Amniotic stem cell (primary cell): ENCODE results near the gene AMBP.
"Not testable (repeated sequence)": the region's sequence is repeated elsewhere in the genome, so short reads cannot be mapped to it uniquely, and the experiment has no call there.

Experiments used
- DNase-seq: peaks from one replicate; lab custom pipeline; 2025; lab: John Stamatoyannopoulos, UW

The AMBP gene

GRCh38 chr9:114091711-114092110, 13.6 kb upstream of the AMBP start:
- DNase-seq, result no peak

- DNase-seq, result no peak
Observed at GRCh38 chr9:114090798-114091197, 12.7 kb upstream of the AMBP start.

GRCh38 chr9:114089206-114089840, 11.2 kb upstream of the AMBP start:
- no peak for DNase-seq

DNA sequence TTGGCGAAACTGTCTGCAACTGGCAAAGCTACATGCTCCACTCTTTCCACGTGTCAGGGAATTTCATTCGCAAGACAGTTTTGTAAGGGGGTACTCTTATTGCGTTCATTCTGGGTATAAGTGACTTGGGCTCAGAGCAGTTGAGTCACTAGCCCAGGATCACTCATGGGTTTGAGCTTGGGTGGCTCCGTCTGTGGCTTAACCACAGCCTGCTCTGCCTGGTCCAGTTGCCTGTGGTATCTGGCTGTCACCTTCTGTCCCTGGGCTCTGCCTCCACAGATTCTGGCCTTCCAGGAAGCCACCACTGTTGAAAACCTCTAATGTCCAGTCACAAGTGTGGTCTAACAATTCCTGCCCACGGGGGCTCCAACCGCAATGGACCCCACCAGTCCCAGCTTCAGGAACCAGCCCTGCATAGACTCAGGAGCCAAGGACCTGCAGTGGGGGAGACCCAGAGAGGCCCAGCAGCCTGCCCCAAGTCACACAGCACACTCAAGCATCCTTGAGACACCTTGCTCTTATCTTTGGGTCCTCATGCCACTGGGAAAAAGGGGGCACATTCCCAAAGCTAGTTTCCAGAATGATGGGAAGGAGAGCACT, 10.6 kb upstream of the AMBP start:
- no peak for DNase-seq

DNA sequence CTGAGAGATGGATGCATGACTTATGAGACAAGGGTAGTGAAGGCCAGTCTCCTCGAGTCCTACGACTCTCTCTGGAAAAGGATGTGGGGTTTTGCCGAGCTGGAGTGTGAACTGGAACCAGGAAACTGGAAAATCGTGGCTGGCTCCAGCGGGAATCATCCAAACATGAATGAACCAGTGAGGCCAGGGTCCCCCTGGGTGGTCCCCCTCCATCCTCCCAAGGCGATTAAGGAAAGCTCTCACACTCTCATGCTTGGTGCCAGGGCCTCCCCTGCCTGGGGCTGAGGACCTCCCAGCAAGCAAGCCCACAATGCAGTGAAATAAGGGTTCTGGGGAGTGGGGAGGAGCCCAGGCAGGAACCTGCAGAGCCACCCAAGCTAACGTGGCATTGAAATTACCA, 9.6 kb upstream of the AMBP start:
- no peak for DNase-seq

DNA sequence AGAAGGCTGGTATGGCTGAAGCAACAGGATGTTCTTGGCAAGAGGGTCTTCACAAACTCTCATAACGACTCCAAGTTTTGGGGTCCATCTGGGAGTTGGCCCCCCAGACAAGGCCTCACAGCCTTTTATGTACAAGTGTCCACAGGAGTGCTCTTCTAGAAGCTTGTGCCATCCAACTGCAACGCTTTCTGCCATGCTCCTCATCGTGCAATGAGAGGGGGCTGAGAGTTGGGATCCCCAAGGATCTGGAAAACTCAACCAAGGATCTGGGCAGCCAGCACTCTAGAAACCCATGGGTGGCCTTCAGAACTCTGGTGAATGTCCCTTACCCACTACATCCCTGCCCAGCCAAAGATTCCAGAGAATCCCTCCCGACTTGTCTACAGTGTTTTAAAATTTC, 8.5 kb upstream of the AMBP start:
- DNase-seq, result no peak

GRCh38 chr9:114086009-114086408, 7.9 kb upstream of the AMBP start:
- DNase-seq, result no peak

DNA sequence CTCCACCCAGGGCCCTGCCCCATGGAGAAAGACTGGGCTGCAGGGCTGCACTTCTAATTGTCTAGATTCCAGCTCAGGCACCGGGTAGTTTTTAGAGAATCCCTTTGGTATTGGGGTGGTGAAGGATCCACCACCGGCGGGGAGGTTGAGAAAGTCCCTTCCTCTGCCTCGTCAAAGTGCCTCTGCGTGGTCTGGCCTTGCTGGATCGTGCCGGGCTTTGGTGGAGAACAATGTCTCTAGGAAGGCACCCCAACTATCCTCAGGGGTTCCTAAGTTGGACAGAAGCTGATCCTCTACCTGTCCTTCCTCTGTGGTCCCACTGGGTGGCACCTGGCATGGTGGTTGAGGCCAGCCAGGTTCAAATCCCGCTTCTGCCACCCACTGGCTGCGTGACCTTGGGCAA, 7.3 kb upstream of the AMBP start:
- DNase-seq, result no peak

- no peak for DNase-seq
Observed at GRCh38 chr9:114084282-114085073, 6.4 kb upstream of the AMBP start.

DNA sequence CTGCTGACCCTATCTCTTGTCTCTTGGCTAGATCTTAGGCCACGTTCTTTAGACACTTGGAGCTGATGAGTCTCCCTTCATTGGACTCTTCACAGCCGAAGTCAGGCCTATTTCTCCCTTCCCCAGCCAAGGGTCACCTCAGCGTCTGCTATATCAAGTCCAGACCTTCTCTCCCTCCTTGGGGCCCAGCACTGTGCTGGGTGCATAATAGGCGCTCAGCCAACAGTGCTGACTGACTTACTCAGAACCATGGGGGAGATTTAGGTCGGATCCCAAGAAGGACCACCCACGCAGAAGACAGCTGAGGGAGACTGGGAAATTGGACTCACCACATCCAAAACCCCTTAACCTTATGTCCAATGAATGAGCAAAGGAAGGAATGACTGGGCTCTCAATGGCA, 5.6 kb upstream of the AMBP start:
- no peak for DNase-seq

DNA sequence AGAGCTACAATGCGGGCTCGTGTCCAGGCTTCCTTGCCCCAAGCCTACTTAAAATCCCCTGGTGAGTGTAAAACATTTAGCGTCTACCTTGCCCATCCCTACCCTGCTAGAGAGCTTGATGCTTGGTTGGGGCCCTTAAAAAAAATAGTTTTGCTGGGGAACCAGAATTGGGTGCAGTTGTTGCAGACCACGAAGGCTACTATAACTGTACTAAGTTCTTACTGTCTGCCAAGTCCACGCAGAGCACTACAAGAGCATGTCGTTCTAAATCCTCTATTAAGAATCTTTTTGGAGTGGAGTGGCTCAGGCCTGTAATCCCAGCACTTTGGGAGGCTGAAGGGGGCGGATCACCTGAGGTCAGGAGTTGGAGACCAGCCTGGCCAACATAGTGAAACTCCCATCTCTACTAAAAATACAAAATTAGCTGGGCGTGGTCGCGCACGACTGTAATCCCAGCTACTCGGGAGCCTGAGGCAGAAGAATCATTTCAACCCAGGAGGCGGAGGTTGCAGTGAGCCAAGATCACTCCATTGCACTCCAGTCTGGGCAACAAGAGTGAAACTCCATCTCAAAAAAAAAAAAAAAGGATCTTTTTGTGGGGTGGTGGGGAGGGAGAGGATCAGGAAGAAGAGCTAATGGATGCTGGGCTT, 4.8 kb upstream of the AMBP start:
- DNase-seq, result not testable (repeated sequence)

GRCh38 chr9:114082017-114082762, 4.1 kb upstream of the AMBP start:
- DNase-seq, result peak; percentile 84

- no peak for DNase-seq
Observed at GRCh38 chr9:114081441-114082016, 3.4 kb upstream of the AMBP start.

DNA sequence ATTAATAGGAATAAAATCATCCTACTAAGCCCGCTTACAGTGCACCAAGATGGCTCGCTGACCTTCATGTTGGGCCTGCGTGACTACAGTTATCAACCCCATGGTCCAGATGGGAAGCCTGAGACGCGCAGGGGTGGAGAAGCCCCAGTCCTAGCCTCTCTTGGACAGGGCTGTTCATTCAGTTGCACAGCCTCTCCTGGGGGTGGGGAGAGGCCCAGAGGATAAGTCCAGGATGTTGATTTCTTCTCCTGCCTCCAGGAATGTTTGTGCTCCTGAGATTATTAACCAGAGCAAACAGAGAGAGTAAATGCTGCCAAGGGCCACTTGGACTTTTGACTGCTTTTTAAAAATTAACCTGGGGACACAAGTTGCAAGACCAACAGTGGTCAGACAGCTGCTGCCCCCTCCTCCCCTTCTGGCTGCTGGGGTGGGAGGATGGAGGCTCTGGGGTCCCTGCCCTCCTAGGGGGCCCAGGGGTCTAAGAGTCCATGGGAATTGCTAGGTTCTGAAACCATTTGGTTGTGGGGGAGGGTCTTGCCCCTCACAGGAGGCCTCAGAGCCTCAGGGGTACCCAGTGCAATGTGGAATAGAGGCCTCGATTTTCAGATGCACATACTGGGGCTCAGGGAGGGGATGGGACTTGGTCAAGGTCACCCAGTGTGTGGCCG, 2.8 kb upstream of the AMBP start:
- no peak for DNase-seq

DNA sequence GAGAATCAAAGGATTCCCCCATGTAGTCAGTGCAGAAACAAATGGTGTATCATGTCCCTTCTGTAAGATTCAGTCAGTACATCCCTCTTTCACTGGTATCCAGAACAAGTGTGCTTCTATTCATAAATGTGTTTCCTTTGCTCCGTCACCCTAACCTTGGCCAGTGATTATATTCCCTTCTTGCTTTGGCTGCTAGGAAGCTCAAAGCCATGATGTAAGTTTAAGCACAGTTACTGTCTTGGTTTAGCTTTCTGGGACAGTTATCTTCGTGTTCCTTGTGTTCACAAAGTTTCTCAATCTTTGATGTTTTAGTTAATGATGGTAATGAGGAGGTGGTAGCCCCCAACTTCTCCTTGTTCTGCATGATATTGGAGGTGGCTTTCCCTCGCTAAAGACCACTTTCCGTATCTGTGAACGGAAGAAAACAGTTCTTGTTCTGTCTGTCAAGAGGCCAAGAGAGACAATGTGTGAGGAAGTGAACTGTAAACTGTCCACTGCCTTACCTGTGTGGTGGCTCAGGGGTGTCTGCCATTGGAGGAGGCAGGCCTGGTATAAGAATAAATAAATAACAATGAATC, 2.2 kb upstream of the AMBP start:
- no peak for DNase-seq

DNA sequence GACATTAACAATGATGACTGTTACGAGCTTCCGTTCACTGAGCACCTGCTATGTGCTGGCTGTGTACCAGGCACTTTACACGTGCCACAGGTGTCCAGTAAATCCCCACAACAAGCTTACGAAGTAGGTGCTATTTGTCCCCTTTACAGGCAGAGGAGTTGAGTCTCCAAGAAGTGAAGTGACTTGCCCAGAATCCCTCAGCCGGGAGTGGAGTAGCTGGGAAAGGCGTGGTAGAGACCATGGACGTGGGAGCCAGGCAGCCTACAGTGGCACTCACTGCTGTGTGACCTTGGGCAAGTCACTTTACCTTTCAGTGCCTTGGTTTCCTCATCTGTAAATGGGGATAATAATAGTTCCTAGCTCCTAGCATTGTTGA, 669 bp upstream of the AMBP start:
- no peak for DNase-seq

DNA sequence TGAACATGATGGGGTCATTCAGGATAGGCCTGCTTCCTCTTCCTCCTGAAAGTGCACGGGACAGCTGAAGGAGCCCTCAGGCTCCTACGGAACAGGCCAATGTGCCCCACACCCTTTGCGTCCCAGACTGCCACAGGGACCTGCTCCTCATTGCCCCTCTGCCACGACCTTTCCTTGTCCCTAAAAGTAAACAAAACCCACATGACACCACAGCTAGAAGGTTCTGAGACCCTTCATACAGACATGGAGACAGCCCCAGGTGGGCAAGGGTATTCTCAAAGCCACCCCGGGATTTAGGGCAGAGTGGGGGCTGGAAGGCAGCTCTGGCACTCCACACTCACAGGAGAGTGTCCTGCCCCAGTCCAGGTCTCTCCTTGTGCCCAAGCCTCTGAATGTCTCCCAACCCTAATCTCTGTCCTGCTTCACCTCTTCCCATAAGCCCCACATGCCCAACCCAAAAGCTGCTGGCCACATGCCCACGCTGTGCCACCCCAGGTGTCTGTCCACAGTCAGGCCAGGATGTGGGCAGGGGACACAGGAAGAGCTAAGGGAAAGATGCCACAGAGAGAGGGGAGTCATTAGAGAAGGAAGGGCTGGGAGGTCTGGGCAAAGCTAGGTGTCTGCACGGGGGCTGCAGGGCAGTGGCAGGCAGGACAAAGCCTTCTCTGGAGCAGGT, 800 bp downstream of the AMBP start:
- DNase-seq, result no peak

- no peak for DNase-seq
Observed at GRCh38 chr9:114076237-114077161, 1.6 kb downstream of the AMBP start.

- DNase-seq, result no peak
Observed at GRCh38 chr9:114075602-114076001, 2.5 kb downstream of the AMBP start.
